K562 (cell line): Measurements from ENCODE around the gene PEX7. TPM values are rescaled to one million over a fixed set of nuclear protein-coding genes. Genes with fewer than 3 reads are reported as not detected.

Experiments used
- ATAC-seq: fragments of 200-7000 bp; cut with Tn5 transposase; 3 replicates; pipeline ENCODE4 v1.9.1; 2020; ENCODE audit warnings: moderate library complexity
- BruUV-seq: library from RNA; stranded (reverse); fragments of 400-500 nt; replicated peaks from 2 replicates; lab custom pipeline; 2021; lab: Mats Ljungman, UMichigan
- CTCF ChIA-PET: fragments of 300-600 bp; formaldehyde crosslinking; extraction: SDS; loops from one replicate; lab custom pipeline; 2021; ENCODE audit warnings: low intra/inter-chr PET ratio; lab: Yijun Ruan, JAX
- POLR2A ChIA-PET: fragments of 300-600, 350-650 bp; sonication (Branson Sonifier 250); formaldehyde crosslinking; extraction: SDS; loops from one replicate; lab custom pipeline; 2021; ENCODE audit warnings: antibody characterized with exemption, inconsistent platforms; lab: Yijun Ruan, JAX
- DNase-seq, 4 experiments: peaks; one replicate each; pipeline versions ENCODE4 v3.0.0 to v3.0.0-alpha.2; 2011 to 2018; ENCODE audit warnings: low spot score in 3 of 4, mixed read lengths in 3 of 4; ENCODE audit errors: extremely low read depth in 1 of 4
- FAIRE-seq: peaks from 2 replicates; lab custom pipeline; 2011; peaks lifted over from hg19 to GRCh38; lab: Jason Lieb, UNC
- H2AFZ ChIP-seq: 2 replicates; pipeline ENCODE4 v1.6.0; 2011; ENCODE audit warnings: low read depth, low read length, control low read depth, inconsistent platforms
- H3K27ac ChIP-seq: fragments of 200-600 bp; 3 replicates; pipeline ENCODE4 v1.8.0; 2011; ENCODE audit warnings: low read depth, mild to moderate bottlenecking, control low read depth, inconsistent platforms, low read length, moderate library complexity, mixed read lengths; ENCODE audit errors: extremely low read depth
- H3K27me3 ChIP-seq, 2 experiments: fragments of 300-600 bp in 1 of 2; 2 replicates in 1 of 2; 3 replicates in 1 of 2; pipeline versions ENCODE4 v1.6.0 to v1.8.0; 2011; ENCODE audit warnings: inconsistent platforms in 2 of 2, low read length in 2 of 2, mild to moderate bottlenecking in 1 of 2, mixed read lengths in 1 of 2, moderate library complexity in 1 of 2; ENCODE audit not compliant: control insufficient read depth in 2 of 2, insufficient read depth in 2 of 2
- H3K36me3 ChIP-seq: fragments of 300-600 bp; 3 replicates; pipeline ENCODE4 v1.8.0; 2011; ENCODE audit warnings: mild to moderate bottlenecking, low read length, inconsistent platforms; ENCODE audit not compliant: control insufficient read depth, insufficient read depth
- H3K4me1 ChIP-seq, 2 experiments: fragments of 200-600 bp in 1 of 2; replicated peaks in 1 of 2; 2 replicates in 1 of 2; 3 replicates in 1 of 2; pipeline versions ENCODE4 v1.5.1 to v1.8.0; 2011; ENCODE audit warnings: inconsistent platforms in 2 of 2, low read length in 2 of 2, mild to moderate bottlenecking in 1 of 2, mixed read lengths in 1 of 2, moderate library complexity in 1 of 2; ENCODE audit not compliant: control insufficient read depth in 2 of 2, insufficient read depth in 2 of 2
- H3K4me2 ChIP-seq: 2 replicates; pipeline ENCODE4 v1.6.1; 2011; ENCODE audit warnings: low read length, control low read depth, inconsistent platforms, mixed read lengths; ENCODE audit not compliant: insufficient read depth
- H3K4me3 ChIP-seq: fragments of 200-600 bp; sonication (generic), shearing (Covaris generic); 2 replicates; pipeline ENCODE4 v1.5.1; 2016; ENCODE audit warnings: control low read depth, inconsistent platforms
- H3K79me2 ChIP-seq: fragments of 200-600 bp; 3 replicates; pipeline ENCODE4 v1.8.0; 2011; ENCODE audit warnings: low read length, inconsistent platforms; ENCODE audit not compliant: control insufficient read depth, insufficient read depth
- H3K9ac ChIP-seq, 2 experiments: 2 replicates each; pipeline versions ENCODE4 v1.6.0 to v1.6.1; 2011; ENCODE audit warnings: low read depth in 2 of 2, low read length in 2 of 2, control low read depth in 1 of 2, inconsistent platforms in 1 of 2, mild to moderate bottlenecking in 1 of 2, mixed read lengths in 1 of 2; ENCODE audit not compliant: insufficient read depth in 1 of 2
- H3K9me1 ChIP-seq: one replicate; pipeline ENCODE4 v1.6.0; 2011; ENCODE audit warnings: inconsistent platforms, mild to moderate bottlenecking, low read length, moderate library complexity; ENCODE audit not compliant: control insufficient read depth, insufficient read depth
- H3K9me3 ChIP-seq: replicated peaks from 2 replicates; pipeline ENCODE4 v1.5.1; 2011; ENCODE audit warnings: low read depth, low read length, inconsistent platforms; ENCODE audit not compliant: control insufficient read depth, insufficient read depth
- H4K20me1 ChIP-seq: replicated peaks from 2 replicates; pipeline ENCODE4 v1.6.1; 2011; ENCODE audit warnings: low read length, inconsistent platforms, mixed read lengths; ENCODE audit not compliant: control insufficient read depth, insufficient read depth
- CAMTA2 ChIP-seq: fragments of 250-450 bp; sonication (Bioruptor Pico); conservative IDR thresholded peaks from 2 replicates; pipeline ENCODE4 v1.5.1; 2022
- CTBP1 ChIP-seq: fragments of 450-650 bp; IDR thresholded peaks from 2 replicates; pipeline ENCODE4 v1.6.1; 2016; ENCODE audit warnings: borderline replicate concordance
- ETV5 ChIP-seq: sonication (generic); formaldehyde crosslinking; IDR thresholded peaks from 2 replicates; pipeline ENCODE4 v1.4.0; 2020; ENCODE audit warnings: low read depth, mild to moderate bottlenecking, missing genetic modification reagents
- NFE2L1 ChIP-seq: fragments of 450-650 bp; IDR thresholded peaks from 2 replicates; pipeline ENCODE4 v1.6.1; 2016; ENCODE audit warnings: missing genetic modification characterization, low read depth, mild to moderate bottlenecking, missing compliant biosample characterization, moderate library complexity, borderline replicate concordance
- ZNF134 ChIP-seq: fragments of 250-450 bp; sonication (Bioruptor Pico); conservative IDR thresholded peaks from 2 replicates; pipeline ENCODE4 v1.4.0; 2020
- ZNF583 ChIP-seq: fragments of 250-450 bp; sonication (Bioruptor Pico); IDR thresholded peaks from 2 replicates; pipeline ENCODE4 v1.4.0; 2020
- ZNF699 ChIP-seq: fragments of 250-450 bp; sonication (Bioruptor Pico); IDR thresholded peaks from 2 replicates; pipeline ENCODE4 v1.8.0; 2021; ENCODE audit warnings: mild to moderate bottlenecking, moderate library complexity; ENCODE audit not compliant: insufficient replicate concordance
- WGBS: fragments of 100-300 bp; shearing (Covaris generic); methylation state at CpG from one replicate; pipeline ENCODE4 v1.1.6; 2016; ENCODE audit warnings: low coverage, mixed read lengths; ENCODE audit not compliant: insufficient coverage; ENCODE audit errors: missing lambda C conversion rate; 5-methylcytosine and 5-hydroxymethylcytosine counted together
- in situ Hi-C: fragments of 300-500 bp; cut with MboI; formaldehyde crosslinking; loops from 4 replicates; pipeline ENCODE4 v1.15.0; 2018; ENCODE audit warnings: inconsistent platforms, mixed read lengths
- intact Hi-C: fragments of 100-400 bp; cut with micrococcal nuclease; formaldehyde crosslinking; loops from 2 replicates; pipeline ENCODE4 v1.14.2; 2022
- polyA plus RNA-seq, 8 experiments: library from polyadenylated mRNA; depleted of rRNA in 4 of 8; stranded (reverse) in 5 of 8; unstranded in 3 of 8; fragments of >200 nt; fragmentation: Nextera tagmentation in 2 of 8; fragmentation: Illumina TruSeq in 1 of 8; extraction: Ambion mirVana in 2 of 8; extraction: Trizol in 1 of 8; gene quantifications; 2 replicates each; pipeline versions ENCODE4 v1.2.1 to v1.2.3, GENCODE V29; 2011 to 2014; ENCODE audit warnings: inconsistent platforms in 1 of 8, missing spikeins in 1 of 8
- total RNA-seq, 7 experiments: library from RNA; depleted of rRNA in 6 of 7; stranded (reverse); fragments of >200 nt in 6 of 7; fragmentation: Illumina TruSeq in 2 of 7; extraction: Trizol in 2 of 7; gene quantifications; 2 replicates each; pipeline versions ENCODE4 v1.2.1 to v1.2.3, GENCODE V29; 2011 to 2021; ENCODE audit warnings: low replicate concordance in 1 of 7
- TF ChIP-seq, protein P1 (sequence below): sonication (generic); formaldehyde crosslinking; IDR thresholded peaks from 2 replicates; pipeline ENCODE4 v1.8.0; 2022; ENCODE audit warnings: mild to moderate bottlenecking, missing genetic modification reagents
- TF ChIP-seq, protein P2 (sequence below): fragments of 450-650 bp; IDR thresholded peaks from 2 replicates; pipeline ENCODE4 v1.6.1; 2016; ENCODE audit warnings: mild to moderate bottlenecking

Gene PEX7
- total and polyA plus RNA-seq, 9 of the 15 experiments (the other 6 are each of a cell fraction or from before 2014, with no cell fraction given): 1.6 to 12.9 (median 9.1) TPM

DNA sequence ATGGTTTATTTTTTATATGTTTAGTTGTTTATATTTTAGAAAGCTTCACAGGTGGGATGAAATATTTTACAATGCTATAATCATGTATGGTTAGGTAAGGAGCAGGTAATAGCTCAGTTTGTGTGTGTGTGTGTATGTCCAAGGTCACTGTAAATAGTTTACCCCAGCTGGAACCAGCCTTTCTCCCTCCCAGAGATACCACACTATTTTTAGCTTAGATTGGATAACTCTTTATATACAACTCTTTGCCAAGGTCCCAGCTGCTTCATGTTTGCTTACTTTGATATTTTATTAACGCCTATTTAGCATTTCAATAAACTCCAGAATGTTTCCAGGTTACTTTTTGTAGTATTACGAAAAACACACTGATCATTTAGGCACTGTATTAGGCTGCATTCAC, 1.8 kb upstream of the PEX7 start:
- no peak overlapping the region for H3K4me2 ChIP-seq
- in situ Hi-C loops (no loop called here), intact Hi-C loops (no loop called here)
- no TSS peak for BruUV-seq
- H3K27ac ChIP-seq: no peak overlapping the region
- no peak for FAIRE-seq
- H3K9me1 ChIP-seq: no peaks in the 10 kb centered on the region
- H3K4me3 ChIP-seq: no peak overlapping the region
- no peaks in the 10 kb centered on the region for H4K20me1 ChIP-seq
- CTCF ChIA-PET: no interaction called here
- H3K9ac ChIP-seq: no peak overlapping the region
- no peaks in the 10 kb centered on the region for H3K36me3 ChIP-seq
- POLR2A ChIA-PET: no interaction called here
- H2AFZ ChIP-seq: no peak overlapping the region; the same call in 1 of the 2 replicates
- peaks cover 7% of the 10 kb centered on the region; the same call in 2 of the 3 replicates for H3K79me2 ChIP-seq
- no peaks in the 10 kb centered on the region for H3K27me3 ChIP-seq
- WGBS: 38% methylated on average over 2 of the region's 2 CpGs
- no peaks in the 10 kb centered on the region for H3K9me3 ChIP-seq
- DNase-seq: no peak
- ATAC-seq: no peak
- TF ChIP-seq, protein P1, sequence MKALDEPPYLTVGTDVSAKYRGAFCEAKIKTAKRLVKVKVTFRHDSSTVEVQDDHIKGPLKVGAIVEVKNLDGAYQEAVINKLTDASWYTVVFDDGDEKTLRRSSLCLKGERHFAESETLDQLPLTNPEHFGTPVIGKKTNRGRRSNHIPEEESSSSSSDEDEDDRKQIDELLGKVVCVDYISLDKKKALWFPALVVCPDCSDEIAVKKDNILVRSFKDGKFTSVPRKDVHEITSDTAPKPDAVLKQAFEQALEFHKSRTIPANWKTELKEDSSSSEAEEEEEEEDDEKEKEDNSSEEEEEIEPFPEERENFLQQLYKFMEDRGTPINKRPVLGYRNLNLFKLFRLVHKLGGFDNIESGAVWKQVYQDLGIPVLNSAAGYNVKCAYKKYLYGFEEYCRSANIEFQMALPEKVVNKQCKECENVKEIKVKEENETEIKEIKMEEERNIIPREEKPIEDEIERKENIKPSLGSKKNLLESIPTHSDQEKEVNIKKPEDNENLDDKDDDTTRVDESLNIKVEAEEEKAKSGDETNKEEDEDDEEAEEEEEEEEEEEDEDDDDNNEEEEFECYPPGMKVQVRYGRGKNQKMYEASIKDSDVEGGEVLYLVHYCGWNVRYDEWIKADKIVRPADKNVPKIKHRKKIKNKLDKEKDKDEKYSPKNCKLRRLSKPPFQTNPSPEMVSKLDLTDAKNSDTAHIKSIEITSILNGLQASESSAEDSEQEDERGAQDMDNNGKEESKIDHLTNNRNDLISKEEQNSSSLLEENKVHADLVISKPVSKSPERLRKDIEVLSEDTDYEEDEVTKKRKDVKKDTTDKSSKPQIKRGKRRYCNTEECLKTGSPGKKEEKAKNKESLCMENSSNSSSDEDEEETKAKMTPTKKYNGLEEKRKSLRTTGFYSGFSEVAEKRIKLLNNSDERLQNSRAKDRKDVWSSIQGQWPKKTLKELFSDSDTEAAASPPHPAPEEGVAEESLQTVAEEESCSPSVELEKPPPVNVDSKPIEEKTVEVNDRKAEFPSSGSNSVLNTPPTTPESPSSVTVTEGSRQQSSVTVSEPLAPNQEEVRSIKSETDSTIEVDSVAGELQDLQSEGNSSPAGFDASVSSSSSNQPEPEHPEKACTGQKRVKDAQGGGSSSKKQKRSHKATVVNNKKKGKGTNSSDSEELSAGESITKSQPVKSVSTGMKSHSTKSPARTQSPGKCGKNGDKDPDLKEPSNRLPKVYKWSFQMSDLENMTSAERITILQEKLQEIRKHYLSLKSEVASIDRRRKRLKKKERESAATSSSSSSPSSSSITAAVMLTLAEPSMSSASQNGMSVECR (CRISPR knock-in tag): no peak
- TF ChIP-seq, protein P2, sequence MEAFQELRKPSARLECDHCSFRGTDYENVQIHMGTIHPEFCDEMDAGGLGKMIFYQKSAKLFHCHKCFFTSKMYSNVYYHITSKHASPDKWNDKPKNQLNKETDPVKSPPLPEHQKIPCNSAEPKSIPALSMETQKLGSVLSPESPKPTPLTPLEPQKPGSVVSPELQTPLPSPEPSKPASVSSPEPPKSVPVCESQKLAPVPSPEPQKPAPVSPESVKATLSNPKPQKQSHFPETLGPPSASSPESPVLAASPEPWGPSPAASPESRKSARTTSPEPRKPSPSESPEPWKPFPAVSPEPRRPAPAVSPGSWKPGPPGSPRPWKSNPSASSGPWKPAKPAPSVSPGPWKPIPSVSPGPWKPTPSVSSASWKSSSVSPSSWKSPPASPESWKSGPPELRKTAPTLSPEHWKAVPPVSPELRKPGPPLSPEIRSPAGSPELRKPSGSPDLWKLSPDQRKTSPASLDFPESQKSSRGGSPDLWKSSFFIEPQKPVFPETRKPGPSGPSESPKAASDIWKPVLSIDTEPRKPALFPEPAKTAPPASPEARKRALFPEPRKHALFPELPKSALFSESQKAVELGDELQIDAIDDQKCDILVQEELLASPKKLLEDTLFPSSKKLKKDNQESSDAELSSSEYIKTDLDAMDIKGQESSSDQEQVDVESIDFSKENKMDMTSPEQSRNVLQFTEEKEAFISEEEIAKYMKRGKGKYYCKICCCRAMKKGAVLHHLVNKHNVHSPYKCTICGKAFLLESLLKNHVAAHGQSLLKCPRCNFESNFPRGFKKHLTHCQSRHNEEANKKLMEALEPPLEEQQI: no peak
- TF ChIP-seq ZNF699 (CRISPR knock-in tag) (no peak), CAMTA2 (CRISPR knock-in tag) (no peak), ETV5 (CRISPR knock-in tag) (no peak), NFE2L1 (no peak), ZNF583 (CRISPR knock-in tag) (no peak), ZNF134 (CRISPR knock-in tag) (no peak), CTBP1 (no peak)
- peaks cover 8% of the 10 kb centered on the region in 2 experiments; a peak in 4 of 5 replicates for H3K4me1 ChIP-seq
